NB4 (cell line): Measurements from ENCODE around the gene USP11.

Experiments
- DNase-seq: peaks from one replicate; pipeline ENCODE4 v3.0.0; 2010; ENCODE audit warnings: low read depth
- H3K4me3 ChIP-seq: one replicate; pipeline ENCODE4 v1.5.1; 2011; ENCODE audit warnings: mild to moderate bottlenecking, low read depth, low read length, moderate library complexity
- CTCF ChIP-seq: IDR thresholded peaks from one replicate; pipeline ENCODE4 v1.5.1; 2012; ENCODE audit warnings: low read depth, low read length
- MAX ChIP-seq: IDR thresholded peaks from 2 replicates; pipeline ENCODE4 v1.6.1; 2011; ENCODE audit warnings: low read depth, low read length
- MYC ChIP-seq: IDR thresholded peaks from 2 replicates; pipeline ENCODE4 v1.6.1; 2011; ENCODE audit warnings: low read depth, low read length
- POLR2A ChIP-seq: IDR thresholded peaks from 2 replicates; pipeline ENCODE4 v1.6.1; 2011; ENCODE audit warnings: mild to moderate bottlenecking; ENCODE audit not compliant: insufficient read length; ENCODE audit errors: extremely low read depth

Gene USP11

GRCh38 chrX:47218280-47218919, 14.4 kb upstream of the USP11 start, which contains the start of gene CDK16:
CDK16 (plus strand) TSS chrX:47218681; CDS start chrX:47223558, 4,877 bp downstream.
- TF ChIP-seq CTCF = no peak
- no peak; the same call in 1 of the 2 replicates for TF ChIP-seq MYC
- TF ChIP-seq MAX = no peak
- peak; percentile 84 for TF ChIP-seq POLR2A

GRCh38 chrX:47218920-47219815, 13.6 kb upstream of the USP11 start:
- DNase-seq = peak; percentile 61
- TF ChIP-seq POLR2A = no peak
- no peak for TF ChIP-seq CTCF
- no peak for TF ChIP-seq MYC
- no peak for TF ChIP-seq MAX
- H3K4me3 ChIP-seq = peak overlapping the region; percentile 85

More at GRCh38 chrX:47218280-47218919, 14.4 kb upstream of the USP11 start, which contains the start of gene CDK16:
- peak within 1 kb of the TSS; percentile 85 for H3K4me3 ChIP-seq
- DNase-seq = peak; percentile 83

- no peak for TF ChIP-seq CTCF
- no peak for TF ChIP-seq MAX
- TF ChIP-seq POLR2A = no peak
- no peak for TF ChIP-seq MYC
- H3K4me3 ChIP-seq = no peak overlapping the region
- DNase-seq = no peak
These were observed 11.1 kb upstream of the USP11 start for GRCh38 chrX:47221756-47222155.

- no peak overlapping the region for H3K4me3 ChIP-seq
- TF ChIP-seq CTCF (no peak), MAX (no peak), MYC (no peak), POLR2A (no peak)
- DNase-seq = no peak
These were observed 10.0 kb upstream of the USP11 start for GRCh38 chrX:47222751-47223350.

GRCh38 chrX:47223476-47224250, 9.1 kb upstream of the USP11 start:
- no peak for TF ChIP-seq MYC
- no peak for TF ChIP-seq POLR2A
- no peak for TF ChIP-seq CTCF
- H3K4me3 ChIP-seq = no peak overlapping the region
- no peak for DNase-seq
